Activated effector memory CD4-positive, alpha-beta T cell treated with Interleukin-2 at 50 U/mL for 16 hours (primary cell): ENCODE measurements around the gene TEX35.

Experiments
- DNase-seq: peaks from one replicate; pipeline ENCODE4 v3.0.0-alpha.2; 2020

TEX35 gene

GRCh38 chr1:178512566-178513277 is at the start of gene TEX35:
TEX35 (plus strand) TSS chr1:178513109; CDS start chr1:178513189, 80 bp downstream.
- DNase-seq, result no peak

DNA sequence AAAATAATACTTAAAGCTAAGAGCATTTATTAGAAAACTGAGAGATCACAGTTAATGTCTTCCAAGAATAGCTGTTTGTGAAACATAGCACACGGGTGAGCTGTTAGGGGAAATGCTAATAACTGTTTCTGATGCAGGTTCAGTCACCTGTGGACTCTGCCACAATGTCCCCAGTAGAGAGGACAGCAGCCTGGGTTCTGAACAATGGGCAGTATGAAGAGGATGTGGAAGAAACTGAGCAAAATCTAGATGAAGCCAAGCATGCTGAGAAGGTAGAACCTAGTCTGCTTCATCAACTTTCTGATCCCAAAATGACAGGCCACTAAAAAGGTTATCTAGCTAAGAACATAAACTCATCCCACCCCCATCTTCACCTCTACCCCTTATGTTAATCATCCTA is 48.8 kb upstream of the TEX35 start:
- DNase-seq, result no peak

DNA sequence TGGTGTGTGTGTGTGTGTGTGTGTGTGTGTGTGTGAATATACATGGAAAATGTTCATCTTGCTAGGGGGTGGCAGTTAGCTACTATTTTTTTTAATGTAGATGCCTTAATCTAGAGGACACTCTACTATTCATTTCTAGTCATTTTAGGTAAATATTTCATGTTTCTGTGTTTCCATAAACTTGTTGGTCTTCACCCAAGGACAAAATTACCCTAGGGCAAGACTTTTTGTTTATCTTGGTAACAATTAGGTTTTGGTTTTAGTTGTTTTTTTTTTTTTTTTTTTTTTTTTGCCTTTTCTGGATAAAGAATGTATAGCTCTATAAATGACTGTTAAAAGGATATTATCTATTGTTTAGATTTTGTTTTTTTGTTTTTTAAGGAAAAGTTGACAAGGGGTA is 48.3 kb upstream of the TEX35 start:
- DNase-seq, result no peak

DNA sequence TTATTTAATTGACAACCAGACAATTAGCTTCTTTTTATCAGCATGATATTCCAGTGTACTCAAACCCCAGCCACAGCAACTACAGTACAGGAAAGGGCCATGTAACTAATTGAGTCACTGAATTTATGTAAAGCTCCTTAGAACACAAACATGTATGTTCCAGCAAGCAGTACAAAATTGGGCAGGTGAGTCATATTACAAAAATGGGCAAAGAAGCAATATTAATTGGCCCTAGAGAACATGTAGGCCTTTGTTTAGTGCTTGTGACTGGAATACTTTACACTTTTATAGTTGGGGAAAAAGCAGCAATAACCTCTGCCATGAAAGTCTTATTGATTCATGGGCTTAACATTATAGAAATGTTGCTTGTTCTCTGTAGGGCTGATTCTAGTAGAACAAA is 47.9 kb upstream of the TEX35 start:
- no peak for DNase-seq

DNA sequence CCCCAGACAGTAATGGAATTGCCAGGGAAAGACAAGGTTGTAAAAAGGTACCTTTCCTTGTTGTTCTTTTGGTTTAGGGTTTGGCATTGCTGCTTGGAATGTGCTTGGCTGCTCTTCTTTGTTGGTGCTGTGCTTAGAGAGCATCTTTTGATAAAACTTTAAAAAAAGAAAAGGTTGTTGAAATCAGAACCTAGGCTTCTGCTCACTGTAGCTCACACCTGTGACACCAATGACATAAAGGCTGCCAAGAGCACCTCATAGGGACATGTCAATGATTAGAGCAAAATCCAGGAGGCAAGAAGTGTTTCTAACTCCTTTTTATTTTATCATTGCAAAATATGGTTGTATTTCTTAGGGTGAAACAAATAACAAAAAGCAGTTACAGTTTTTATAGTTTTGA is 45.1 kb upstream of the TEX35 start:
- no peak for DNase-seq

DNA sequence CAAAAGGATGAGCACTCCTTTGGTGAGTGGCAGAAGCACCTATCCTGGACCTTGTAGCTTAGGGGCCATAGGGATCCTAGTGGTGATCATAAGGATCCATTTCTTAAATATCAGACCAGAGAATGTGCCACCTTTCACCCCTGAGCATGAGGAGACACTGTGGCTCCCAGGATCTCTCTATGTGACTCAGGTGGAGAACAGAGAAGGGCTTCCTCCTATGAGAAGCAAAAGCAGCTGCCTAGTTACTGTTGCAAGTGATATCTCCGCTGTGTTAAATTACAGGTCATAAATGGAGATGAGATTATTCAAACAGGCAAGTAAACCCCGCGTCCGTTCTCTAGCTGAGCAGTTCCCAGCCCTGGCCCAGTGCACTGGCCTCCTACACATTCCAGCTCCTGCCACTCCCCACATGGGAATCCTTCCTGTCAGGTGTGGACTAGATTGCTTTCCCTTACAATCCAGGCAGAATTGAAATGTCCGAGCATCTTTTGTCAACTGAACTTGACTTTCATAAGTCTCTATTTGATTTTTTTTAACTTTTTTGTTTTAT is 42.4 kb upstream of the TEX35 start:
- no peak for DNase-seq

DNA sequence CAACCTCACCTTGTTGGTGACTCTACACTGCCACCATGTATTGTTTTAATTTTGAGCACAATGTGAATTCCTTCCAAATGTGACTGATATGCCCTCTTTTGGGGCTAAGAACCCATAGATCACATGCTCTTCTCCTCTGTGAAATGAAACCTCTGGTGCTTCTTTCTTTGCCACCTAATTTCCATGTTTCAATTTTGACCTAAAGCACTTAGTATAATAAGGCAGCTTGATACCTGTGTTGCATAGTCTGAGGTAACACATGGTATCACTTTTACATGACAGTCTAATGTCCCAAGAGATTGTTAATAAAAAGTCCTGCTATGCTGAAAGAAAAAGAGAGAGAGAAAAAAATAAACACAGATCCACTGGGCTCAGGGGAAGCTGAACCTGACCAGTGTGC is 40.4 kb upstream of the TEX35 start:
- DNase-seq, result no peak

DNA sequence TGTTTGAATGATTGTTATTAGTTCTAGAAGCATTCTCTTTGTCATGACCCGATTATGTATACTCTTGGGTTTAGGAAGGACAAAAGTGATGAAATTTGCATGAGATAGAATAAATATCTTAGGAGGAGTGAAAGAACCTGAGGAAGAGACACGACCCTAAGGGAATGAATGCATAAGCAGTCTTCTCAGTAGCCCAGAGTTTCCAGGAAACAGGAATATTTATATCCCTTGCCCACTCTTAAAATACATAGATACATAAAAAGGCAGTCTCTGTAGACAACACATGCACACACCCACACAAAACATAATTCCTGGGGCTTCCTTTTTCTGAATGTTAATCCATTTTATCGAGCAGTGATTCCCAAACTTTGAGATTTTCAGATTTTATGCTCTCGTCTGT is 35.5 kb upstream of the TEX35 start:
- DNase-seq, result no peak

GRCh38 chr1:178477841-178478240 is 35.1 kb upstream of the TEX35 start:
- no peak for DNase-seq

DNA sequence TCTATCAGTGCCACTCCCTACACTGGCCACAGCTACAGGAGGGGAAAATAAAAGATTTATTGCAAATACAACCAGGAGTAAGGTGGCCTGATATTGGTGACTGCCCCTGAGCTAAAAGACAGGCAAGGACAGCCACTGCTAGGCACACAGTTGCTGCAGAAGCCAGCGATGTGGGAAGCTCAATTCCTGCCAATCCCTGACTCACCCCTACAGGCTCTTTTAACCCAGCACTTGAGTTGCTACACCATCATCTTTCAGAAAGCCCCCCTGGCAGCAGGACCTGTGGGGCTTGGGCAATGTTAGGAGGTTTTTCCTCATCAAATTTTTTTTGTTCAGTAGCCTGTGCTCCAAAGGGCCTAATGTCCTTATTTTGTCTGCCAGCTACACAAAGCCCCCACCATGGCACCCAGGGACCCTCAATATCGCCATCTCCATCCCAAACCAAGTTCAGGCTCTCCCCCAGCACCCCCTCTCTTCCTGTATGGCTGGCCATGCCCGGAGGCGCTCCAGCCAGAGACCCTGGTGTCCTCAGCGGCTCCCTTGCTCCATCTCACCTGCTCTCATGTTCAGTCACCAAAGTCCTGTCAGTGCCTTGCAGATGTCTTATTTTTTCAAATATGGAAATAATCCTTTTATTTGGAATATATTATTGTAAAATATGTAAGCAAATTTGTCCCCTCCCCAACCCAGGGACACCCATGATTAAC is 29.5 kb upstream of the TEX35 start:
- DNase-seq, result no peak

- DNase-seq, result no peak
These were observed 28.1 kb upstream of the TEX35 start for GRCh38 chr1:178484698-178485225.

GRCh38 chr1:178485541-178485981 is 27.3 kb upstream of the TEX35 start:
- DNase-seq, result no peak

- DNase-seq, result no peak
These were observed 26.5 kb upstream of the TEX35 start for GRCh38 chr1:178486100-178487069.

DNA sequence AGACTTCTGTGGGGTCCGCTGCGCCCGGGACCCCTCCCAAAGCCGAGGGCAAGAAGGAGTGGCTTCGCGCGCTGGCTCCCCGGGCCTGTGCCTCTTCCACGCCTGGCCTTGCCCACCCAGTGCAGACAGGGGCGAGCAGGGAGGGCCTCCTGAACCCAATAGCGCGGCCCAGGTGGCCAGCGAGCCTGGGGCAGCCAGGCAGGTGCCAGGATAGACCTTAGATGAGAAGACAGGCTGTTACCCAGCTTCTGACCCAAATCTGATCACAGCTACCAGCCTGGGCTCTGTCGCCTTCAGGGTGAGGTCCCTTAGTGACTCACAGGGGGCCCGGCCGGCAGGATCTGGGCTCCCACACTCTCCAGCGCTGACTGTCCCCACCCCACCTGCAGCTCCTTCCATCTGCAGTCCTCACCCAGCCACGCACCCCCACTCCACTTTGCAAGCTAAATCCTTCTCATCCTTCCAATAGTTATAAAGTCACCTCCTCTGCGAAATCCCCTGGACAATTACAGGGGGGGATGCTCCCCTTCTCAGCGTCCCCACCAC is 25.8 kb upstream of the TEX35 start:
- DNase-seq, result no peak

DNA sequence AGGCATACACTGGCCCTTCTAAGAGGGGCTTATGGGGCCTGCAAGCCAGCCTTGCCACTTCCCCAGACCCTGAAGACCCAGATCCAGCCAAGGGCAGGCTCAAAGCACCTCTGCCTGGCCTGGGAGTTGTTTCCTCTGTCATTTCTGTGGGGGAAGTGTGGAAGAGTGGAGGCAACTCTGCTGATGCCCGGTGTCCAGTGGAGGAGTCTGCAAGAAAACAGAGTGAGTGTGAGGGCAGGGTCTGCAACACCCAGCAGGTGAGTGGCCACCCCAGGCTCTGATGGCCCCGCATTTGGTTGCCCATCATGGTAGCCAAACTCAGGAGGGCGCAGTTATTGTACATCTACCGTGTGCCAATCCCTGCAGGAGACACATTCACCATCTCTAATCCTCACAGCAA is 24.5 kb upstream of the TEX35 start:
- DNase-seq, result no peak

DNA sequence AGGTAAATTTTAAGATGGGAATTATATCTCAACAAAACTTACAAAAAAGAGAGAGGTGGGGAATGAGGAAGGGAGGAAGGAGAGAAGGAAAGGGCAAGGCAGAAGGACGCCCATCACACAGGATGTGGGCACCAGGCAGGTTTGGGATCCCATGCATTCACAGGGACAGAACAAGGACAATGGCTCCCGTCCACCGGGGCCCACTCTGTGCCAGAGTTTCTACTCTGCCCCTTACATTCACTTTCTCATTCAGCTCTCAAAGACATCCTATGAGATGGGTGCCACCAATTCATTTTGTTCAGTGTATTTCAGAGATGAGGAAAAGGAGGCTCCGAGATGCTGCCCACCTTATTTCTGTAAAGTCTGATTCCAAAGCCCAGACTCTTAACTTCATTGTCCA is 23.5 kb upstream of the TEX35 start:
- DNase-seq, result no peak

- no peak for DNase-seq
These were observed 22.8 kb upstream of the TEX35 start for GRCh38 chr1:178490136-178490535.

DNA sequence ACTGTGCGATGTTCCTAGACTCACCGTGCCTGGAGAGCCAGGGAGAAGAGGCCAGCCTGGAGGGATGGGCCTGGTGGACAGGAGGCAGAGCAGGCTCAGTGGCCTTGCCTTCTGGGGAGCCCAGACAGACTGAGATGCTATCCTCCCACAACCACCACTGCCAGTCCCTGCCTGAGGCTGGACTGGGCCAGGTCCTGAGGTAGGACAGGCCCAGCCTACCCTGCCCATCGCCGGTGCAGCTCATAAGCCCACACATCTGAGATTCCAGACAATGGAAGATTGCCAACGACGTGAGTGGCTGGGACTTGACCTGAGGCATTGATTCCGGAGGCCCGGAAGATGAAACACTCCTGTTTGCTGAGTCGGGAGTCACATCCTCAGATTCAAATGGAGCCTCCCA is 21.9 kb upstream of the TEX35 start:
- DNase-seq, result no peak

DNA sequence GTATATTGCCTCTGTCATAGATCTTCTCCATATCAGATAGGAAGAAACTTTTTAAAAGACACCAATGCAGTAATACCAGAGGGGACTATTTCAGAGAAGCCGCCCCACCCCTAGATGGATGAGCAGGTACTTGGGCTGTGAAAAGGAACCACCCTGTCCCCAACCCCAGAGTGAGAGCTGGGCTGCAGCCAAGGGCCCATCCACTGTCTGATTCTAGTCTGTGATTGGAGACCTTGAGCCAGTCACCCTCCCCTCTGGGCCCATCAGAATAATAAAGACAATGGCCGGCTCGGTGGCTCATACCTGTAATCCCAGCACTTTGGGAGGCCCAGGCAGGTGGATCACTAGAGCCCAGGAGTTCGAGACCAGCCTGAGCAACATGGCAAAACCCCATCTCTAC is 21.2 kb upstream of the TEX35 start:
- no peak for DNase-seq

GRCh38 chr1:178492341-178492740 is 20.6 kb upstream of the TEX35 start:
- no peak for DNase-seq

DNA sequence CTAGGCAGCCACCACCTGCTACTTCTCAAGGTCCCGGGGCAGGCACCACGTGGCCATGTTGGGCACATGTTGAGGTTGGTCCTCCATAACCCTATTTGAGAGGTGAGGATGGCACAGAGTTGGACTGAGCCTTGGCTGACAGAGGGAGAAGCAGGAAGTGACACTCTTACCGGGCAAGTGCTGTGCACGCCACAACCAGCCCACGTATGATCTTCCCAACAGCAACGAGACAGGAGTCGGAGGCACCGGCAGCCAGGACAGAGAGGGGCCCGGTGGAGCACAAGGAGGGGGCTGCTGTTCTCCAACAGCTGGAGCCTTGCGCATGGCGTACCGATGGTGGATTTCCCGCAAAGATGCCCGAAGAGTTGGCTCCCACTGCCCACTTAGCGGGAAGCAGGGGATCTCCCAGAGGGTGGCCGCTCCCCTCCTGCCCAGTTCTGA is 19.6 kb upstream of the TEX35 start:
- DNase-seq, result no peak

DNA sequence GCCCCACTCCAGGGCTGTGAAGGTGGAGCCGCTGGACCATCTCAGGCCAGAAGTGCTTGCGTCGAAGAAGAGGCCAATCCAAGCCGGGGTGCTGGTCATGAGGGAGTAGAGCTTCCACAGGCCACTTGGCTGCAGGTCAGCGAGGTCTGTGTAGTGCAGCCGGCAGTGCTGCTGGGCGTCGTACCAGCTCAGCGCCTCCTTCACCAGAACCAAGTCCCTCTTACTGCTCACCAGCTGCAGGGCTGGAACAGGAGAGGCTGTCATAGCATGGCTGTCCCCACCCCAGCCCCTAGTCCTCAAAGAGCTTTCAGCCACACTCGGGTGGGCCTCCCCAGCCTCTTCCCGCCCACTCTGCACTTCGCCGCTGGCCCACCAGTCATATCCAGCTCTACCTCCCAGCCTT is 18.3 kb upstream of the TEX35 start:
- DNase-seq, result no peak

- DNase-seq, result no peak
These were observed 17.8 kb upstream of the TEX35 start for GRCh38 chr1:178495158-178495557.
